ENCODE results near the gene KCND2.
"Not testable (repeated sequence)": the region's sequence is repeated elsewhere in the genome, so short reads cannot be mapped to it uniquely, and the experiment has no call there.

KCND2 gene

GRCh38 chr7:120502825-120503224, 229.8 kb downstream of the KCND2 start:
- DNase-seq, result no peak

- DNase-seq, result no peak
Observed at GRCh38 chr7:120504386-120504785, 231.4 kb downstream of the KCND2 start.

DNA sequence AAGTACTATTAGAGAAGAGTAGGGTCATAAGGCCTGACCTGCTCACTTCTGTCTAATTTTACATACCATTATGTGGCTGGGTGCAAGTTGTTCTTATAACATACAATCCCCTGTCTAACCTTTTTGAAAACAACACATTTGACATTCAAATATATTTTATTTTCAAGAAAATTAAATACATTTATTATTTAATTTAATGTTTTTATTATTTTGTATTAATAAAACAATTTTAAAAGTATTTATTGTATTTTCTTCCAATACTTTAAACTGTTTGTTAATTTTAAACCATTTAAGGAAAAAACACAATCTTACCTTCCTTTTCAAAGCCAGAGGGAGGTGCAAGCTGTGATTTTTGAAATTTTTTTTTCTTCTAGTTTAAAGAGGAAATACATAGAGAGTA, 232.8 kb downstream of the KCND2 start:
- no peak for DNase-seq

DNA sequence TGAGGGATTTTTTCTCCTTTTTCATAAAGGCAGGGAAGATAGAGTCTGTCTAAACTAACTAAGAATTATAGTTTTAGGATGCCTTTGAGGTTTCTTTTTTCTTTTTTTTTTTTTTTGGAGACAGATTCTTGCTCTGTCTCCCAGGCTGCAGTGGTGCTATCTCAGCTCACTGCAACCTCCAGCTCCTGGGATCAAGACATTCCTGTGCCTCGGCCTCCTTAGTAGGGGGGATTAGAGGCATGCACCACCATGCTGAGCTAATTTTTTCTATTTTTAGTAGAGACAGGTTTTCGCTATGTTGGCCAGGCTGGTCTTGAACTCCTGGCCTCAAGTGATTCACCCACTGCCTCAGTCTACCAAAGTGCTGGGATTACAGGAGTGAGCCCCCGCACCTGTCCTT, 239.7 kb downstream of the KCND2 start:
- no peak for DNase-seq

GRCh38 chr7:120519224-120519623, 246.2 kb downstream of the KCND2 start:
- no peak for DNase-seq

GRCh38 chr7:120521761-120522737, 249.1 kb downstream of the KCND2 start:
- DNase-seq, result no peak

GRCh38 chr7:120523985-120524384, 251.0 kb downstream of the KCND2 start:
- no peak for DNase-seq

DNA sequence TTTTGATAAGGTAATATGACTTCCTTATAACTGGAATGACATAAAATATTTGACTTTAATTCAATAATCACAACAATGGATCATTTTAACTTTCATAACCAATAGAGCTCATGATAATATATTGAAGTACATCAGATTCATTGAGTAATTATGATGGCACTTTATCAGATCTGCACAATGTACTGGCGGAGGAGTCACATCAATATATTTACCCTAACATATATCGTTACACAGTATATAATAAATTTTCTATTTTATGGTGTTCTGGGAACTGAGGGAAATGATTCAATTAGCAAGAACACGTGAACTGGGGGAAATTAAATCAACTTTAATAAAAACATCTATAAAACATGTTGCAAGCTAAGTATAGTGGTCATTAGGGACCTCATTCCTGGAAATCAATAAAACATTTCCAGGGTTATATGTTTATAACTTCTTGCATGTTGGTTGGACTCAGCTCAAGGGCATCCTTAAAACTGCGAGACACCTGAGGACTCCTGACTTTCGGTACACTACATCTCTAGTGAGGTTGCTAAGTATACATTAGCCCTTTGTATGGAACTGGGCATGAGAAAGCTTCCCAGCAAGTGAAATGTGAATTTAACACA, 254.0 kb downstream of the KCND2 start:
- DNase-seq, result no peak

GRCh38 chr7:120529736-120530135, 256.8 kb downstream of the KCND2 start:
- DNase-seq, result no peak

GRCh38 chr7:120538335-120538734, 265.4 kb downstream of the KCND2 start:
- no peak for DNase-seq

- no peak for DNase-seq
Observed at GRCh38 chr7:120539321-120539720, 266.3 kb downstream of the KCND2 start.

- no peak for DNase-seq
Observed at GRCh38 chr7:120547605-120548004, 274.6 kb downstream of the KCND2 start.

- DNase-seq, result no peak
Observed at GRCh38 chr7:120550494-120551048, 277.6 kb downstream of the KCND2 start.

DNA sequence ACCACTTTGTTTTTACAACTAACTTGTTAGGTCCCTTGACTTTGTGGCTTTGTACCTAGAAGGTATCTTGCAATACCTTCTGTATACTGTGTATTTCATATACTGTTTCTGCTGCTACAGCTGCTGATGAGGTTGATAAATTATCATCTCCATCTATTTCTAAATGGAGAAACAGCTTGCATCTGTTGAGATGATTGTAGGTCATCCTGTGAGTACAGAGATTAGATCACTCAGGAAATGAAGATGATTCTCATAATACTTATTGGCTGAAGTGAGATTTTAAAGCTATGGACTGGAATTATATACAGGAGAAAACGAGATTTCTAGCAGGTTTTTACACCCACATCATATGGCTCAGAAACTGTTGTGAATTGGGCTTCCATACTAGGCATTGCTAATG, 280.5 kb downstream of the KCND2 start:
- no peak for DNase-seq

DNA sequence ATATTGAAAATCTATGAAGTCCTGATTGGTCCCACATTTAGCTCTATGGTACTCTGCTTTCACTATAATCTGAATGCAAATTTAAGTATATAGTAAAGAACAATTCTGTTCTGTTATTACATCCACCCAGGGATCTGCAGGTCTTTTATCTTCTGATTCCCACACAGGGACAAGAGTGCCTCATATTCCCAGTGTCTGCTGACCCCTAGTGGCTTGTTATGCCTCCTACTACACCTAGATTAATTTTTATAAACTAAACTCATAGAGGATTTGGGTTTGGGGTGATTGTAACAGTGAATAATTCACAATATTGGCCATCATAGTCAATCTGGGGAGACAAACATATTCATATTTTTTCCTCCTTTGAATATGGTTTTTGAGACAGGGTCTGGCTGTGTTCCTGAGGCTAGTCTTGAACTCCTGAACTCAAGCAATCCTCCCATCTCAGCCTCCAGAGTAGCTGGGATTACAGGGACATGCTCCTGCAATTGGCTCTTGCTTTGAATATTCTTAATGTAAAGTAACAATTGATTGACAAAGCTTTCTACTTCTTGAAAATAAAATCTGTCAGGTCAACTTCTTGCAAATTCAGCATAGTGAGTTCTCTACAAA, 282.1 kb downstream of the KCND2 start:
- DNase-seq, result no peak

GRCh38 chr7:120564145-120564544, 291.2 kb downstream of the KCND2 start:
- DNase-seq, result no peak

DNA sequence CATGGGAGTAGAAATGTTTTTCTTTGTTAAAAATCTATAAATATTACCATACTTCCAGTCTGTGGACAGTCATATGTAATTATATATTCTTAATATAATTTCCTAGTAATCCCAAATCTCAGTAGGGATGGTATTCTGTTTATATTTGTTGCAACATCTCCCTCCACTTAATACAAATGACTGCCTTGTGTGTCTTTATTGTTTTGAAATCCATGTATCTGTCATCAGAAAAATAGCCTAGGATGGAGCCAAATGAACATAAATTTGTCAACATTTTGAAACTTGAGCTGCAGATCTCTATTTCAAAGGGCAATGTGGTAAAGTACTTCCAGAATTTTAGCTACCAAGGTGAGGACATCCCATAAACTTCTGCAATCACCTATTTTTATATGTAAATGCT, 294.2 kb downstream of the KCND2 start:
- DNase-seq, result no peak

GRCh38 chr7:120578657-120579056, 305.7 kb downstream of the KCND2 start:
- DNase-seq, result not testable (repeated sequence)

GRCh38 chr7:120582916-120583315, 309.9 kb downstream of the KCND2 start:
- no peak for DNase-seq

DNA sequence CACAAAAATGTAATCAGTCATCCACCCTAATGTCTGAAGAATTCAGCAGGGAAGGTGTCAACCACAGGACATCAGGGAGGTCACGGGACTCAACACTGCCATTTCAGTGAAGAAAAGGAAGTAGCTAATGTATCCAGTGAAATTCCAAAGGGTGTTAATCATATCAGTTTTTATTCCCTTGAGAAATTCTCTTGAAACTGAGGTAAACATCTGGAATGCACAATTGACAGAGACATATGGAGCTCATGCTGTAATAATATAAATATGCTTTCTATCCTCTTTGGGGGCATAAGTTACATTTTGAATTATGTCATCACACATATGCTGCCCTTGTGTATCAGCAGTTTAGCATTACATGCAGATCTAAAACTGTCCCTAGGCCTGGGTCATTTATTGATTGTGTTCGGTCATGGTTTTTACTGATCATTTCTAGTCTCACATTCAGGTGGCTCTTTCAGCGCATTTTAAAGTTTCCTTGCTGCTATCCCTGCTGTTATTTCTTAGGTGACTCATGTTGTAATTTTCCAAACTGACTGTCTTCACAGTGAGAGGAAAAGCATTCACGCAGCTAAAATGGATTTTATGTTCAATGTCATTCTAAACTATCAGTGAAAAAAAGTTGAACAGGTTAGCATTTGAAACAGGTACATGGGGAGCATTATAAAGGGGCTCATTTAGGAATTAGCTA, 311.1 kb downstream of the KCND2 start:
- no peak for DNase-seq

GRCh38 chr7:120586571-120586970, 313.6 kb downstream of the KCND2 start:
- DNase-seq, result no peak

GRCh38 chr7:120587243-120587642, 314.3 kb downstream of the KCND2 start:
- no peak for DNase-seq

- DNase-seq, result no peak
Observed at GRCh38 chr7:120588416-120588815, 315.4 kb downstream of the KCND2 start.
